ENCODE data around the gene ZIC5.

Gene ZIC5

GRCh38 chr13:99993660-99994637 lies 22.4 kb upstream of the ZIC5 start:
- H3K79me2 ChIP-seq (ENCODE audit: control insufficient read depth, insufficient read depth, low read length, unreplicated experiment): no peaks in the 10 kb centered on the region
- H2AFZ ChIP-seq (ENCODE audit: low read length, unreplicated experiment): no peak overlapping the region
- H3K4me3 ChIP-seq (ENCODE audit: low read depth, low read length): no peak overlapping the region
- no peaks in the 10 kb centered on the region for H3K36me3 ChIP-seq (ENCODE audit: insufficient read depth, low read length)
- peaks cover 100% of the 10 kb centered on the region for H3K27me3 ChIP-seq (ENCODE audit: insufficient read depth, low read length)
- no peak overlapping the region for H3K27ac ChIP-seq (ENCODE audit: low read depth, low read length)
- H3K4me1 ChIP-seq (ENCODE audit: control insufficient read depth, insufficient read depth, low read length, unreplicated experiment): no peaks in the 10 kb centered on the region

GRCh38 chr13:99992949-99993351 lies 21.4 kb upstream of the ZIC5 start:
- Histone ChIP-seq H2AFZ (ENCODE audit: low read length, unreplicated experiment) (no peak overlapping the region), H3K36me3 (ENCODE audit: insufficient read depth, low read length) (no peaks in the 10 kb centered on the region), H3K27me3 (ENCODE audit: insufficient read depth, low read length) (peaks cover 100% of the 10 kb centered on the region), H3K4me3 (ENCODE audit: low read depth, low read length) (no peak overlapping the region), H3K27ac (ENCODE audit: low read depth, low read length) (no peak overlapping the region), H3K79me2 (ENCODE audit: control insufficient read depth, insufficient read depth, low read length, unreplicated experiment) (no peaks in the 10 kb centered on the region), H3K4me1 (ENCODE audit: control insufficient read depth, insufficient read depth, low read length, unreplicated experiment) (no peaks in the 10 kb centered on the region)

- no peaks in the 10 kb centered on the region for H3K4me1 ChIP-seq (ENCODE audit: control insufficient read depth, insufficient read depth, low read length, unreplicated experiment)
- H3K27me3 ChIP-seq (ENCODE audit: insufficient read depth, low read length): peaks cover 100% of the 10 kb centered on the region
- H3K79me2 ChIP-seq (ENCODE audit: control insufficient read depth, insufficient read depth, low read length, unreplicated experiment): no peaks in the 10 kb centered on the region
- no peaks in the 10 kb centered on the region for H3K36me3 ChIP-seq (ENCODE audit: insufficient read depth, low read length)
- no peak overlapping the region for H2AFZ ChIP-seq (ENCODE audit: low read length, unreplicated experiment)
- no peak overlapping the region for H3K27ac ChIP-seq (ENCODE audit: low read depth, low read length)
- no peak overlapping the region for H3K4me3 ChIP-seq (ENCODE audit: low read depth, low read length)
These were observed 20.5 kb upstream of the ZIC5 start for GRCh38 chr13:99991828-99992775.

GRCh38 chr13:99991013-99991827 lies 19.7 kb upstream of the ZIC5 start:
- Histone ChIP-seq H3K27me3 (ENCODE audit: insufficient read depth, low read length) (peaks cover 100% of the 10 kb centered on the region), H3K4me3 (ENCODE audit: low read depth, low read length) (no peak overlapping the region), H3K27ac (ENCODE audit: low read depth, low read length) (no peak overlapping the region), H3K36me3 (ENCODE audit: insufficient read depth, low read length) (no peaks in the 10 kb centered on the region), H3K4me1 (ENCODE audit: control insufficient read depth, insufficient read depth, low read length, unreplicated experiment) (no peaks in the 10 kb centered on the region), H2AFZ (ENCODE audit: low read length, unreplicated experiment) (no peak overlapping the region), H3K79me2 (ENCODE audit: control insufficient read depth, insufficient read depth, low read length, unreplicated experiment) (no peaks in the 10 kb centered on the region)

GRCh38 chr13:99990126-99990977 lies 18.8 kb upstream of the ZIC5 start:
- Histone ChIP-seq H3K27ac (ENCODE audit: low read depth, low read length) (no peak overlapping the region), H3K4me1 (ENCODE audit: control insufficient read depth, insufficient read depth, low read length, unreplicated experiment) (no peaks in the 10 kb centered on the region), H3K79me2 (ENCODE audit: control insufficient read depth, insufficient read depth, low read length, unreplicated experiment) (no peaks in the 10 kb centered on the region), H2AFZ (ENCODE audit: low read length, unreplicated experiment) (no peak overlapping the region), H3K36me3 (ENCODE audit: insufficient read depth, low read length) (no peaks in the 10 kb centered on the region), H3K27me3 (ENCODE audit: insufficient read depth, low read length) (peaks cover 98% of the 10 kb centered on the region), H3K4me3 (ENCODE audit: low read depth, low read length) (no peak overlapping the region)

GRCh38 chr13:99989276-99990125 lies 17.9 kb upstream of the ZIC5 start:
- Histone ChIP-seq H3K27ac (ENCODE audit: low read depth, low read length) (no peak overlapping the region), H3K4me3 (ENCODE audit: low read depth, low read length) (no peak overlapping the region), H3K27me3 (ENCODE audit: insufficient read depth, low read length) (peaks cover 97% of the 10 kb centered on the region), H2AFZ (ENCODE audit: low read length, unreplicated experiment) (no peak overlapping the region), H3K36me3 (ENCODE audit: insufficient read depth, low read length) (no peaks in the 10 kb centered on the region), H3K4me1 (ENCODE audit: control insufficient read depth, insufficient read depth, low read length, unreplicated experiment) (no peaks in the 10 kb centered on the region), H3K79me2 (ENCODE audit: control insufficient read depth, insufficient read depth, low read length, unreplicated experiment) (no peaks in the 10 kb centered on the region)

GRCh38 chr13:99988529-99989275 lies 17.1 kb upstream of the ZIC5 start:
- Histone ChIP-seq H3K4me3 (ENCODE audit: low read depth, low read length) (no peak overlapping the region), H3K27me3 (ENCODE audit: insufficient read depth, low read length) (peaks cover 97% of the 10 kb centered on the region)

GRCh38 chr13:99987154-99988019 lies 15.8 kb upstream of the ZIC5 start:
- no peak overlapping the region for H3K4me3 ChIP-seq (ENCODE audit: low read depth, low read length)
- H3K27me3 ChIP-seq (ENCODE audit: insufficient read depth, low read length): peaks cover 97% of the 10 kb centered on the region
- H3K27ac ChIP-seq (ENCODE audit: low read depth, low read length): no peak overlapping the region

More at GRCh38 chr13:99988529-99989275, 17.1 kb upstream of the ZIC5 start:
- Histone ChIP-seq H3K27ac (ENCODE audit: low read depth, low read length) (no peak overlapping the region), H2AFZ (ENCODE audit: low read length, unreplicated experiment) (no peak overlapping the region), H3K79me2 (ENCODE audit: control insufficient read depth, insufficient read depth, low read length, unreplicated experiment) (no peaks in the 10 kb centered on the region), H3K4me1 (ENCODE audit: control insufficient read depth, insufficient read depth, low read length, unreplicated experiment) (no peaks in the 10 kb centered on the region), H3K36me3 (ENCODE audit: insufficient read depth, low read length) (no peaks in the 10 kb centered on the region)

More at GRCh38 chr13:99987154-99988019, 15.8 kb upstream of the ZIC5 start:
- no peaks in the 10 kb centered on the region for H3K79me2 ChIP-seq (ENCODE audit: control insufficient read depth, insufficient read depth, low read length, unreplicated experiment)
- H2AFZ ChIP-seq (ENCODE audit: low read length, unreplicated experiment): no peak overlapping the region
- no peaks in the 10 kb centered on the region for H3K4me1 ChIP-seq (ENCODE audit: control insufficient read depth, insufficient read depth, low read length, unreplicated experiment)
- no peaks in the 10 kb centered on the region for H3K36me3 ChIP-seq (ENCODE audit: insufficient read depth, low read length)

Measured in ACC112 (cell line).